Measurements from ENCODE around the gene RNH1.

Gene RNH1

DNA sequence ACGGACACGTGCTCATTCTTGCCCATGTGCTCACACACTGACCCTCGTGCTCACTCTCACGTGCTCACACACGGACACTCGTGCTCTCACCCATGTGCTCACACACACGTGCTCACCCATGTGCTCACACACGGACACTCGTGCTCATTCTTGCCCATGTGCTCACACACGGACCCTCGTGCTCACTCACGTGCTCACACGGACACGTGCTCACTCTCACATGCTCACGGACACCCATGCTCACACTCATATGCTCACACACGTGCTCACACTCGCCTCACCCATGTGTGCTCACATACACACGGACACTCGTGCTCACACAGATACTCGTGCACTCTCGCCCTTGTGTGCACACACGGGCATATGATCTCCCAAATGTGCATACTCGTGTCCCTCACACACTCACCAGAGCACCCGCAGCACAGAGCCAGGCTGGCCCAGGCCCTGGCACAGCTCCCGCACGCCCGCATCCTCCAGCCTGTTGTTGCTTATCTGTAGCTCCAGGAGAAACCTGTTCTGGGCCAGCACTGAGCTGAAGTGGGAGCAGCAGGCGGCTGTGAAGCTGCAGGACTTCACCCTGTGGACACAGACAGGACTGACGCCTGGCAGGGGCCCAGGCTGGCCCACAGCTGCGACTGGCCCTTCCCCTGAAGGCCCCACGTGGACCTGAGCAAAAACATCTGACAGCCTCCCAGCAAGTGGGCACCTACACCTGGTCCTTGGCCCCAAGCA is 9.3 kb downstream of the RNH1 start:
- no peak for DNase-seq

DNA sequence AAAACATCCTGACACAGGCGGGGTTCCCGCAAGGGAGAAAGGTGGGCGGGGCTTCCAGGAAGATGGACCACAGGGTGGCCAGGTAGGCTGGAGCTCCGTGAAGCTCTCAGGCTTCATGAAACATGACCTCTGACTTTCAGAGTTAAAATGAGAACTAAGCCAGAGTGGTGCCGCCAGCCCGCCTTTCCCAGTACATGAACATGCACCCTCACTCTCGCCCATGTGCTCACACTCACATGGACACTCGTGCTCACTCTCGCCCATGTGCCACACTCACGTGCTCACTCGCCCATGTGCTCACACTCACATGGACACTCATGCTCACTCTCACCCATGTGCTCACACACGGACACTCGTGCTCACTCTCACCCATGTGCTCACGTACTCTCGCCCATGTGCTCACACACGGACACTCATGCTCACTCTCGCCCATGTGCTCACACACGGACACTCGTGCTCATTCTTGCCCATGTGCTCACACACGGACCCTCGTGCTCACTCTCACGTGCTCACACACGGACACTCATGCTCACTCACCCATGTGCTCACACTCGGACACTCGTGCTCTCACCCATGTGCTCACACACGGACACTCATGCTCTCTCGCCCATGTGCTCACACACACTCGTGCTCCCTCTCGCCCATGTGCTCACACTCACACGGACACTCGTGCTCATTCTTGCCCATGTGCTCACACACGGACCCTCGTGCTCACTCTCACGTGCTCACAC is 10.0 kb downstream of the RNH1 start:
- DNase-seq, result no peak

DNA sequence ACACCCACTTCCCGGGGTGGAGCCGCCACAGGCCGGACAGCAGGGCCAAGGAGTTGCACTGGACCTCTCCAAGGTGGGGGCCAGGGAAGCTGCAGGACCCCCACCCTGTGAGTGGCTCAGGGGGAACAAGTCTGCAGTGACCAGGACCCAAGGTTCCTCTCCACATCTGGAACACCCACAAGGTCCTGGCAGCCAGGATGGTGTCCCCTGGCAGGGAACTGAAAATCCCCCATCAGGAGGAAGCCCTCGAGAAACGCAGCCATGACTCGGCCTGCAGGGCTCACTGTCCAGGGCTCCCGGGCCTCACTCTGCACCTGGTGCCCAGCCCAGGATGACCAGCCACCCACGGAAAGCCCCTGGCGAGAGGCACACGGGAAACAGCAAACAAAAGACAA is 11.5 kb downstream of the RNH1 start:
- DNase-seq, result no peak

DNA sequence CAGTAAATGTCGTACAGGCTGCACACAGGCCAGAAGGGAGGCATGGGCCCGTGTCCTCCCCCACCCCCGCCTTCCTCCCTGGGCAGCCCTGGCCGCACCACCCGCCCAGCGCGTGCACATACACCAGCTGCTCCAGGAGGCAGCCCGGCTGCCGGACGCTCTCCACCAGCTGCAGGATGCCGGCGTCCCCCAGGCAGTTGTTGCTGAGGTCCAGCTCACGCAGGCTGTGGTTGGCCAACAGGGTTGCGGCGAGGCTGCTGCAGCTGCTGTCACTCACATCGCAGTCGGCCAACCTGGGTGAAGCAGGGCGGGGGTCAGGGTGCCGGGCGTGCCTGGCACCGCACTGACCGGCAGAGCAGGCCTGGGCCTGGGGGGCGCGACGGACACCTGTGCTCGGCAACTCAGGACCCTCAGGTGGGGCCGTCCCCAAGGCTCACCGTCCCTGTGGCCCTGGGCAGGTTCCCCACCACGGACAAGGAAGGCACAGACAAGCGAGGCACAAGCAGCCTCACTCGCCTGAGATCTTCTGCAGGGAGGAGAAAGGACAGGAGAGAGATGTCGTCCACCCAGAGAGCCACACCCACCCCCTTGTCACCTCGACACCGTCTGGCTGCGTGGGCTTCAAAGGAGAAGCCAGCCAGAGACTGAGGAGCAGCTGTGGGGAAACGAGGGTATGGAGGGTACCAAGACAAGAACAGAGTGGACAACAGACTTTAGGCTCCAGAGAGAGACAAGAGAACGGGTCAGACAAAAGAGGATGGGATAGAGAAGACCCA is 12.1 kb downstream of the RNH1 start:
- no peak for DNase-seq

DNA sequence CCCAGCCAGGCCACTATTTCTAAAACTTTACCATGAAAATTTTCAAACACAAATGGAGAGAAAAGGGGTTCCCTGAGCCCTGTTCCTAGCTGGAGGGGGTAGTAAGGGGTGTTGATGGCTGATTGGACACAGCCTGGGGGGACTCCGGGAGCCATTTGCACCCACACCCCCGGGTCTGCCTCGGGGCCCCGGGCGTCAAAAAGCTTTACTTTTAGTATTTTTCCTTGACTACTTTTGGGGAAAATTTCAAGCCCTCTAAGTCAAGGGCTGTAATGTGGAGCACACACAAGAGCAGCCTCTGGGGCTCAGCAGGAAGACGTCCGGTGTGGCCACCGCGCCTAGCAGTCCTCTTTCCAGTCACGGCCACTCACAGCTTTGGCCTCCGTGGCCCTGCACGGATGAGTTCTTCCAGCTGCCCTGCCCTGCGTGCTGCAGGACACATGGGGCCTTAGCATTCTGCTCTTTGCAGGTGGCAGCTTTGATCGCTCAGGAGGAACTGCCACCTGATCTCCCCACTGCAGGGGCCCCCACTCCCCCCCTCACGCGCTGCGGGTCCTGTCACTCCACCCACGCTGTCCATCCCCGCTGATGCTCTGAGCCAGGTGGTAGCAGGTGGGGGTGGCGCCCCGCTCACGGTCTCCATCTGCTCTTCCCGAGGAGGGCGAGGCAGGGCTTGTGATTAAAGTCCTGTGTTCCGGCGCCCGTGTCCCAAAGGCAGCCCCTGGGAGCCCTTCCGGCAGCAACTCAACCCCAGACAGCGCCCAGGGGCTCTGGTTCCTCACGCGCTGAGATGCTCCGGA is 14.4 kb downstream of the RNH1 start:
- DNase-seq, result no peak

DNA sequence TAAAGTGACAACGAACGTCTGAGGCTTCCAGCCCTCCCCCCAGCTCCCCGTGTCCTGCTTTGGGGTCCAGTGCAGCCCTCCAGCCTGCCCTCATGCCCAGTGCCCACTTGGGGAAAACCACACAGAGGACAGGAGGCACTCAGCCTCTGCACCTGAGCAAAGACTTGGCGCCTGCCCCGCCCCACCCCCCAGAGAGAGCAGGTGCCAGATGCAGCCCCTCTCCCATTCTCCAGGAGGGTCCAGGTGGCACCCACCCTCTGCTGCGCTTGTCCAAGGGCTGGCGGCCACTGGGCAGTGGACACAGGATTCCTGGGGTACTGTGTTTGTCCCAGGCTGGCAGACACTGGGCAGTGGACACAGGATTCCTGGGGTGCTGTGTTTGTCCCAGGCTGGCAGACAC is 15.7 kb downstream of the RNH1 start:
- DNase-seq, result no peak

DNA sequence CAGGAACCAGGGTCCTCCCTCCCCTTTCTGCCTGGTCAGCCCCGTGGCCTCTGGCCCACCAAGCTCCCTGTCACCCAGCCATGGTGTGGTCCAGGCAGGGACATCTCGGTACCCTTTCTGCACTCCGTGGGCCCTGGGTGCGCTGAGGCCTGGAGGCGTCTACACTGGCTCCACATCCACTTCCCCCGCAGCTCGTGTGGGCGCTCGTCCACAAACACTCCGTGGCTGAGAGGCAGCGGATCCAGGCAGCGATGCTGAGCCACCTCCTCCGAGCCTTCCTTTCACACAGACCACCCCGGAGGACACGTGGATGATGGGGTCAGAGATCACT is 16.1 kb downstream of the RNH1 start:
- no peak for DNase-seq

DNA sequence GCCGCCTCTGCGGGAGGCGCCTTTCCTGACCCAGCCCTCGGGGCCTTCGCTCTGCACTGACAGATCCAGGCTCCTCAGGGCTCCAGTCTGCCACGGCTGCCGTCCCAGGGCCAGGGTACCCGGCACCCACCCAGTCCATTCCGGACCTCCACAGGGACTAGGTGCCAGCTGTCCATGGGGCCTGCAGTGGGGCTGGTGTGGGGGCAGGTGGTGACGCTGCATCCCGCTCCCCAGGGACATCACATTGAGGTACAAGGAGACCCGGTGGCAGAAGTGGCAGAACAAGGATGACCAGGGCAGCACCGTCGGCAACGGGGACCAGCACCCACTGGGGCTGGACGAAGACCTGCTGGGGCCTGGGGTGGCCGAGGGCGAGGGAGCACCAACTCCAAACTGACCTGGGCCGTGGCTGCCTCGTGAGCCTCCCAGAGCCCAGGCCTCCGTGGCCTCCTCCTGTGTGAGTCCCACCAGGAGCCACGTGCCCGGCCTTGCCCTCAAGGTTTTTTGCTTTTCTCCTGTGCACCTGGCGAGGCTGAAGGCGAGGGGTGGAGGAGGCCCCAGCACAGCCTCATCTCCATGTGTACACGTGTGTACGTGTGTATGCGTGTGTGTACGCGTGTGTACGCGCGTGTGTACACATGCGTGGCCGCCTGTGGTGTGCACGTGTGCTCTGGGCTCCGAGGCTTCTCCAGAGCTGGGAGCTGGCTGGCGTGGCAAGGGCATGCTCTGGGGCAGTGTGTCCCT is 16.7 kb downstream of the RNH1 start:
- no peak for DNase-seq

DNA sequence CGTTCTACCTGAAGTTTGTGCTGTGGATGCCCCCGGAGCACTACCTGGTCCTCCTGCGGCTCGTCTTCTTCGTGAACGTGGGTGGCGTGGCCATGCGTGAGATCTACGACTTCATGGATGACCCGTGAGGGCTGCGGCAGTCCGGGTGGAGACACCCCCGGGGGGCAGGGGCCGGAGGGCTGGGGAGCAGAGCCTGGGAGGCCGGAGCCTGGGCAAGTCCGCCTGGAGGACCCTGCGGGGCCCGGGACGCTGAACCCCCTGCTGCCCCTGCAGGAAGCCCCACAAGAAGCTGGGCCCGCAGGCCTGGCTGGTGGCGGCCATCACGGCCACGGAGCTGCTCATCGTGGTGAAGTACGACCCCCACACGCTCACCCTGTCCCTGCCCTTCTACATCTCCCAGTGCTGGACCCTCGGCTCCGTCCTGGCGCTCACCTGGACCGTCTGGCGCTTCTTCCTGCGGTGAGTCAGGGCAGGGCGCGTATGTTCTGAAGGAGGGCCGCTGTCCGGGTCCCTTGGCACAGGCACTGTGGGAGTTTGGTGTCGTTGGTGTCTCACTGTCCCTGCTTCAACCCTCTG is 17.3 kb downstream of the RNH1 start:
- no peak for DNase-seq

DNA sequence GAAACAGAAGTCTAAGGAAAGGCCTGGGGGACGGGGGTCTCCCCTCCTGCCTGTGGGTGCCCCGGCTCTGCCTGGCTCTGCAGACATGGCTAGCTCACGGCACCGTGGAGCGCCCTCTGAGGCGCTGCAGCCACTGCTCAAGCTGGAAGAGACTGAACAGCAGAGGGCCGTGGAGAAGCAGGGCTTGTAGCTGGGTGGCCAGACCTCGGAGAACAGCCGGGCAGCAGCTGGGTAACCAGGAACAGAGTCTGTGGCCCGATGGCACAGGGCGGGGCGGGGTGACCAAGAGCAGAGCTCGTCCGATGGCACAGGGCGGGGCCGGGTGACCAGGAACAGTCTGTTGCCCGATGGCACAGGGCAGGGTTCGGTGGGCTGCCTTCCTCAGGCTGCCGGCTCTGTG is 18.1 kb downstream of the RNH1 start:
- DNase-seq, result no peak

DNA sequence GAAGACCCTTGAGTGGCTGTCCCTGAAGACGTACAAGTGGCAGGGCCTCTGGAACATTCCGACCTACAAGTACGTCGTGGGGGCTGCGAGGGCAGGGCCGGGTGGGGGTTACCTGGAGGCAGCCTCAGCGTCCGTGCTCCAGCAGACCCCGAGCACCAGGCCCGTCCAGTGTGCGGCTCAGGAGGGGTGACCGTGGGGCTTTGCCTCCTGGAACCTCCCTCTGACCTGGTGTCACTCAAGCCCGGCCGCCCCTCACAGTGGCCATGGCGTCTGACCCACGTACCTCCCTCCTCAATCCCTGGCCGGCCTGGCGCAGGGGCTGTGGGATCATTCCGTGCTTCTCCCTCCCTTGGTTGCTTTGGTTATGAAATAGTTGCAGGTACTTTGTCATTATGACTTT is 18.5 kb downstream of the RNH1 start:
- no peak for DNase-seq

DNA sequence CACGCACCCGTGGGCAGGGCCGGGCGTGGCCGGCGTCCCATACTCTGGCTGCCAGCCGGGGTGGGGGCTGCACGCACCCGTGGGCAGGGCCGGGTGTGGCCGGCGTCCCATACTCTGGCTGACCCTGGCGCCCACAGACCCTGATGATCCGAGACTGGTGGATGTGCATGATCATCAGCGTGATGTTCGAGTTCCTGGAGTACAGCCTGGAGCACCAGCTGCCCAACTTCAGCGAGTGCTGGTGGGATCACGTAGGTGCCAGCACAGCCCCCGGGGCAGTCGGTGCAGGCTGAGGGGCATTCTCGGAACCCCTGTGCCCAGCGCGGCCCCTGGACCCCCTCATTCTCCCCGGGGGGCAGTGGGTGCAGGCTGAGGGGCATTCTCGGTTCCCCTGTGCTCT is 19.0 kb downstream of the RNH1 start:
- DNase-seq, result no peak

DNA sequence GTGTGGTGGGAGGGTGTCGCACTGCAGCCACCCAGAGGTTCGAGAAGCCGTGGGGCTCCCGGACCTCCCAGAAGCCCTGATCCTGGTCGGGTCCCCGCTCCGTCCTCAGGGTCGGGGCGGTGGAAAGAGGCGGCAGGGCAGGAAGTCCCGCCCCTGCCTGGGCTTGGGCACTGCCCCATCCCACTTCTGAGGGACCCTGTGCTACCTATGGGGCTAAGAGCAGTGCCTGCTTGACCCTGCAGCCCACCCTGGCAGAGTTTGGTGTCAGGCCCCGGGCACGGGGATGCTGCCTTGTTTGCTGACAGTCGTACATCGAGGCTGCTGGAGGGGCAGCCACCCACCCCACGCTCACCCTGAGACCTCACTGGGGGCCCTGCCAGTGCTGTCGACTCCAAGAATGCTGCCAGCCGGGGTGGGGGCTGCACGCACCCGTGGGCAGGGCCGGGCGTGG is 19.4 kb downstream of the RNH1 start:
- no peak for DNase-seq

DNA sequence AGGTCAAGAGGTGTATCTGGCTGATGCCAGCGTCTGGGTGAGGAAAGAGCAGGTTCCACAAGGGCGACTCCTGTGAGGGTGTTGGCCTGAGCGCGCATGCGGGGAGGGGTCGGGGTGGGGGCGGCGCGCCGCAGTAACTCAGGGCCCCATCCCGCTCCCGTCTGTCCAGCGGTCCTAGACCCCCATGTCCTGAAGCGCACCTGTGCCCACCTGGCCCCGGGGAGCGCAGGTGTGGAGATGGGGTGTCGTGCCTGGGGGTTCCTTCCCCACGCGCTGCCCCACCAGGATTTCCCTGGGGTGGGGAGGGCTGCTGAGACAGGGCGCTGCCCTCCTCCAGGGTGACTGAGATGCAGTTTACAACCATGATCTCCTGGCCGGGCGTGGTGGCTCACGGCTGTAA is 20.9 kb downstream of the RNH1 start:
- DNase-seq, result no peak

DNA sequence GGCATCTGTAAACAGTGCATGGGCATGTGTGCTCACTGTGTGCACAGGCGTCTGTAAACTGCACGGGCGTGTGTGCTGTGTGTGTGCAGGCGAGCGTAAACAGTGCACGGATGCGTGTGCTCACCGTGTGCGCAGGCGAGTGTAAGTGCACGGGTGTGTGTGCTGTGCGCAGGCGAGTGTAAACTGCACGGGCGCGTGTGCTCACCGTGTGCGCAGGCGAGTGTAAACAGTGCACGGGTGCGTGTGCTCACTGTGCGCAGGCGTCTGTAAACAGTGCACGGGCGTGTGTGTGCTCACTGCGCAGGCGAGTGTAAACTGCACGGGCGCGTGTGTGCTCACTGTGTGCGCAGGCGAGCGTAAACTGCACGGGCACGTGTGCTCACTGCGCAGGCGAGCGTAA is 22.4 kb downstream of the RNH1 start:
- DNase-seq, result no peak

DNA sequence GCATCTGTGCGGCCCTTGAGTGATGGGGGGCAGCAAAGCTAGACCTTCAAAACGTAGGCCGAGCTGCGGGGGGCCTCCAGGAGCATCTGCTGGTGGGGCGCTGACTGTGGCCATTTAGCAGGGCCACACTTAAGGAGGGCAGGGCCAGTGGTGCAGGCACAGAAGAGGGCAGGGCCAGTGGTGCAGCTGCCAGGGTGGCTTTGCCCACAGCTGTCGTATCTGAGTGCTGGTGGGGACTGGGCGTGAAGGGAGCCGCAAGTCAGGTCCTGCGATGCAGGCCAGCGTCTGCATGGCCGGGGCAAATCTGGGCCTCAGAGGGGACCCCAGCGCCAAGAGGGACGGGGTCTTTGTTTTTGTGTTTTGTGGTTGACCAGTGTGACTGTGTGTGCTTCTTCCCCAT is 27.7 kb downstream of the RNH1 start:
- no peak for DNase-seq

DNA sequence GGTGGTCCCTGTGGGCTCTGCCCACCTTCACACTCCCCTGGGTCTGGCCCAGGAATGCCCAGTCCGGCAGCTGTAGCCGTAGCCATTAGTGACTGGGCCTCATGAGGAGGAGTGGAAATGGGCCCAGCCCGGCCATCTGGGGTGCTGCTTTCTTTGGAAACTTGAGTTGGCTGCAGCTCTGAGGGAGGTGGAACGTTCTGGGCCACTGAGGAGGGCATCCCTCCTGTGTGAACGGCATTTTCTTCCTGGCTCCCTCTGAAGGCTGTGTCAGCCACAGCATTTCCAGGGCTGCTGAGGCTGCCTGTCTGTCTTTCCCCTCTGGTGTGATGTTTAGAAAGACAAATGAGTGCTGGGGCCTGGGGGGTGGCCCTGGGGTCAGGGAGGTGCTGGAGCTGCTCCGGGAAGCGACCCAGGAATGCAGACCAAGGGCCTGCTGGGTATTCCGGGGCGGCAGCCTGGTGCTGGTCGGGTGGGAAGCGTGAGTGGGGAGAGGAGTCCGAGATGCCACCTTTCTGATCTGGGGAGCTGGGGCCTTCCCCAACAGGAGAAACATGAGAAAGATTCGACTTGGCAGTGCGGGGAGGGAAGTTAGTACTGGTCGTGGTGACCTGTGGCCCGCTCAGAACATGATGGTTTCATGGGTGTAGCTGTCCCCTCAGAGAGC is 29.9 kb downstream of the RNH1 start:
- DNase-seq, result no peak

DNA sequence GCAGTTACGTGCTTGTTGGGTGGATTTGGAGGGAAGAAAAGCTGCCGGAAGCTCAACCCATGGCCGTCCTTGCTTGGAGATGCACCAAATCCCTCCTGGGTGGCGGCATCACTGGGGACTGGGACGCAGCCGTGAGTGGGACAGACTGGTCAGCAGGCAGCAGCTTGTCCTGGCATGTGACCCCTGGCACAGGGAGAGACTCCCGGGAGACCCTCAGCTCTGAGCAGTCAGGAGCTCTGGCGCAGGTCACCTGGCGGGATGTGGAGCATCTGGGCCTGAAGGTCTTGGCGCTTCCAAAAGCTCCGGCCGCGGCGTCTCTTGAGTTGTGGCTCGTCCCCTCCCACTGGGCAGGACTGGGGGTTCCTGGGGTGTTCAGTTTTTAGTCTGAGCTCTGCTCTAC is 30.6 kb downstream of the RNH1 start:
- no peak for DNase-seq

DNA sequence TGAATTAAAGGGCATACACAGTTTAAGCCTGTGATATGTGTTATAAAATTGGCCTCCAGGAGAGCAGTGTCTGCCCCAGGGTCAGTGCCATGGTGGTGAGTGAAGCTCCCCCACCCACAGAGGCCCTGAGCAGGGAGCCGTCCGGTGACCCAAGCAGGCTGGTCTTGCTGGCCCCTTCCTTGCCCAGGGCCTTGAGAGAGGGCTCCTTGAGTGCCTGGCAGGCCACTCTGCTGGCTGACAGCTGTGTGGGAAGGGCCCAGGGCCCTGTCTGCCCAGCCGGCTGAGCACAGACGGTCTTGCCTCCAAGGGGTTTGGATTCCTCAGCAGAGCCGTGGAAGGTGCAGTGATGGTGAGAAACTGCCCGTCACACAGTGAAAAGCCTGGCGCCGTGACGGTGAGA is 31.1 kb downstream of the RNH1 start:
- DNase-seq, result no peak

DNA sequence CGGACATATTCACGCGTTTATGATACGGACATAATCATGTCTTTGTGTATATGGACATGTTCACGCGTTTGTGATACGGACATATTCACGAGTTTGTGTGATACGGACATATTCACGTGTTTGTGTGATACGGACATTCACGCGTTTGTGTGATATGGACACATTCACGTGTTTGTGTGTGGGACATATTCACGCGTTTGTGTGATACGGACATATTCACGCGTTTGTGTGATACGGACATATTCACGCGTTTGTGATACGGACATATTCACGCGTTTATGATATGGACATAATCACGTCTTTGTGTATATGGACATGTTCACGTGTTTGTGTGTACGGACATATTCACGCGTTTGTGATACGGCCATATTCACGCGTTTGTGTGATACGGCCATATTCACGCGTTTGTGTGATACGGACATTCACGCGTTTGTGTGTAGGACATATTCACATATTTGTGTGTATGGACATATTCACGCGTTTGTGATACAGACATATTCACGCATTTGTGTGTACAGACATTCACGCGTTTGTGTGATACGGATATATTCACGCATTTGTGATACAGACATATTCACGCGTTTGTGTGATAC is 32.0 kb downstream of the RNH1 start:
- DNase-seq, result no peak

Data from NCI-H748 treated with DMSO at 0.1 percent for 48 hours (cell line).